ENCODE results near the gene MOCOS.

MOCOS gene

GRCh38 chr18:36308711-36309435 lies 121.6 kb downstream of the MOCOS start:
- no peak for DNase-seq

GRCh38 chr18:36309436-36310391 lies 122.4 kb downstream of the MOCOS start:
- no peak for DNase-seq

GRCh38 chr18:36311026-36311570 lies 123.8 kb downstream of the MOCOS start:
- no peak for DNase-seq

- no peak for DNase-seq
Measured at GRCh38 chr18:36312806-36313395, 125.6 kb downstream of the MOCOS start.

- DNase-seq = no peak
Measured at GRCh38 chr18:36314098-36314497, 126.8 kb downstream of the MOCOS start.

GRCh38 chr18:36314754-36315153 lies 127.5 kb downstream of the MOCOS start:
- no peak for DNase-seq

- no peak for DNase-seq
Measured at GRCh38 chr18:36315736-36316135, 128.4 kb downstream of the MOCOS start.

- DNase-seq = no peak
Measured at GRCh38 chr18:36316246-36316645, 128.9 kb downstream of the MOCOS start.
